OCI-LY7 (cell line): ENCODE measurements around the gene SRPK2. TPM values are rescaled to one million over a fixed set of nuclear protein-coding genes. Genes with fewer than 3 reads are reported as not detected.
"Not testable (repeated sequence)": the region's sequence is repeated elsewhere in the genome, so short reads cannot be mapped to it uniquely, and the experiment has no call there.

Experiments
- BruUV-seq: library from RNA; stranded (reverse); fragments of 400-500 nt; replicated peaks from 2 replicates; lab custom pipeline; 2021; lab: Mats Ljungman, UMichigan
- CTCF ChIA-PET: fragments of 300-600 bp; sonication (Branson Sonifier 250); formaldehyde crosslinking; loops from one replicate; lab custom pipeline; 2022; ENCODE audit warnings: antibody characterized with exemption; ENCODE audit not compliant: unreplicated experiment; lab: Charles Lee
- POLR2A ChIA-PET: fragments of 300-600 bp; sonication (Branson Sonifier 250); formaldehyde crosslinking; loops from one replicate; lab custom pipeline; 2022; ENCODE audit warnings: antibody characterized with exemption; lab: Charles Lee
- DNase-seq: peaks from one replicate; pipeline ENCODE4 v3.0.0-alpha.2; 2015; ENCODE audit warnings: low spot score
- H2AFZ ChIP-seq: fragments of 200-600 bp; sonication (generic), shearing (Covaris generic); 2 replicates; pipeline ENCODE4 v1.6.1; 2014; ENCODE audit warnings: mild to moderate bottlenecking, antibody characterized with exemption, low read length, moderate library complexity
- H3K27ac ChIP-seq: fragments of 200-600 bp; sonication (generic); 2 replicates; pipeline ENCODE4 v1.5.1; 2014; ENCODE audit warnings: mixed run types, low read depth, mild to moderate bottlenecking, moderate library complexity, low read length, inconsistent platforms; ENCODE audit not compliant: poor library complexity, severe bottlenecking
- H3K36me3 ChIP-seq: fragments of 200-600 bp; sonication (generic); 2 replicates; pipeline ENCODE4 v1.6.1; 2014; ENCODE audit warnings: mild to moderate bottlenecking, antibody characterized with exemption, low read length, moderate library complexity, mixed read lengths; ENCODE audit not compliant: insufficient read depth
- H3K4me1 ChIP-seq: fragments of 200-600 bp; sonication (generic); 2 replicates; pipeline ENCODE4 v1.5.1; 2014; ENCODE audit warnings: mild to moderate bottlenecking, low read length; ENCODE audit not compliant: insufficient read depth, poor library complexity, severe bottlenecking
- H3K4me2 ChIP-seq: fragments of 200-600 bp; sonication (generic); 2 replicates; pipeline ENCODE4 v1.6.1; 2014; ENCODE audit warnings: mild to moderate bottlenecking, low read length
- H3K4me3 ChIP-seq: fragments of 200-600 bp; sonication (generic); 2 replicates; pipeline ENCODE4 v1.5.1; 2014; ENCODE audit warnings: mild to moderate bottlenecking, low read depth, low read length; ENCODE audit not compliant: poor library complexity, severe bottlenecking
- H3K79me2 ChIP-seq: fragments of 200-600 bp; sonication (generic); 2 replicates; pipeline ENCODE4 v1.6.1; 2016; ENCODE audit warnings: low read depth, mild to moderate bottlenecking, low read length, moderate library complexity, mixed read lengths; ENCODE audit not compliant: insufficient read depth
- H3K9me2 ChIP-seq: fragments of 200-600 bp; sonication (generic); 2 replicates; pipeline ENCODE4 v1.6.1; 2016; ENCODE audit warnings: mild to moderate bottlenecking, low read length, mixed read lengths; ENCODE audit not compliant: insufficient read depth
- H3K9me3 ChIP-seq: fragments of 200-600 bp; sonication (generic); 2 replicates; pipeline ENCODE4 v1.6.1; 2014; ENCODE audit warnings: mild to moderate bottlenecking, mixed run types, low read length, mixed read lengths
- H4K20me1 ChIP-seq: fragments of 200-600 bp; sonication (generic); 2 replicates; pipeline ENCODE4 v1.6.1; 2014; ENCODE audit warnings: mild to moderate bottlenecking, antibody characterized with exemption, low read length, moderate library complexity, mixed read lengths; ENCODE audit not compliant: insufficient read depth
- EZH2phosphoT487 ChIP-seq: fragments of 200-600 bp; sonication (generic); IDR thresholded peaks from 2 replicates; pipeline ENCODE4 v1.6.1; 2018; ENCODE audit warnings: low read depth, borderline replicate concordance, mild to moderate bottlenecking, mixed run types, antibody characterized with exemption, low read length, moderate library complexity, mixed read lengths
- intact Hi-C: fragments of 100-400 bp; cut with micrococcal nuclease; formaldehyde crosslinking; loops from one replicate; pipeline ENCODE4 v1.10.0; 2022; ENCODE audit not compliant: unreplicated experiment
- total RNA-seq, 2 experiments: library from RNA; depleted of rRNA in 1 of 2; stranded (reverse); fragments of >200 nt in 1 of 2; shearing (Covaris generic) in 1 of 2; gene quantifications; 2 replicates each; pipeline ENCODE4 v1.2.3, GENCODE V29; 2014 to 2022
- TF ChIP-seq, protein P1 (sequence below): fragments of 200-600 bp; sonication (generic); conservative IDR thresholded peaks from 2 replicates; pipeline ENCODE4 v1.5.1; 2014; ENCODE audit warnings: mild to moderate bottlenecking, antibody characterized with exemption, low read length, moderate library complexity, mixed read lengths

Gene SRPK2
- total RNA-seq, 2 experiments from 2014 or later, result 22.1 to 26.8 TPM

GRCh38 chr7:105296491-105296890, 92.2 kb downstream of the SRPK2 start:
- Histone ChIP-seq H3K9me3 (no peaks in the 10 kb centered on the region), H3K36me3 (no peaks in the 10 kb centered on the region), H3K27ac (no peak overlapping the region), H3K79me2 (no peaks in the 10 kb centered on the region), H3K4me2 (no peak overlapping the region), H2AFZ (no peak overlapping the region), H3K4me3 (no peak overlapping the region), H3K4me1 (no peaks in the 10 kb centered on the region), H4K20me1 (no peaks in the 10 kb centered on the region), H3K9me2 (no peaks in the 10 kb centered on the region)
- DNase-seq, result no peak
- BruUV-seq, result no TSS peak
- POLR2A ChIA-PET, result interaction anchor here (0.6 kb wide), 1 partner anchor 228 kb away, joined by 3 read pairs; no protein-coding TSS in a partner anchor
- TF ChIP-seq, protein P1, sequence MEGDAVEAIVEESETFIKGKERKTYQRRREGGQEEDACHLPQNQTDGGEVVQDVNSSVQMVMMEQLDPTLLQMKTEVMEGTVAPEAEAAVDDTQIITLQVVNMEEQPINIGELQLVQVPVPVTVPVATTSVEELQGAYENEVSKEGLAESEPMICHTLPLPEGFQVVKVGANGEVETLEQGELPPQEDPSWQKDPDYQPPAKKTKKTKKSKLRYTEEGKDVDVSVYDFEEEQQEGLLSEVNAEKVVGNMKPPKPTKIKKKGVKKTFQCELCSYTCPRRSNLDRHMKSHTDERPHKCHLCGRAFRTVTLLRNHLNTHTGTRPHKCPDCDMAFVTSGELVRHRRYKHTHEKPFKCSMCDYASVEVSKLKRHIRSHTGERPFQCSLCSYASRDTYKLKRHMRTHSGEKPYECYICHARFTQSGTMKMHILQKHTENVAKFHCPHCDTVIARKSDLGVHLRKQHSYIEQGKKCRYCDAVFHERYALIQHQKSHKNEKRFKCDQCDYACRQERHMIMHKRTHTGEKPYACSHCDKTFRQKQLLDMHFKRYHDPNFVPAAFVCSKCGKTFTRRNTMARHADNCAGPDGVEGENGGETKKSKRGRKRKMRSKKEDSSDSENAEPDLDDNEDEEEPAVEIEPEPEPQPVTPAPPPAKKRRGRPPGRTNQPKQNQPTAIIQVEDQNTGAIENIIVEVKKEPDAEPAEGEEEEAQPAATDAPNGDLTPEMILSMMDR, result no peak
- no peak for TF ChIP-seq EZH2phosphoT487
- CTCF ChIA-PET, result no interaction called here
- intact Hi-C loops, result no loop called here

DNA sequence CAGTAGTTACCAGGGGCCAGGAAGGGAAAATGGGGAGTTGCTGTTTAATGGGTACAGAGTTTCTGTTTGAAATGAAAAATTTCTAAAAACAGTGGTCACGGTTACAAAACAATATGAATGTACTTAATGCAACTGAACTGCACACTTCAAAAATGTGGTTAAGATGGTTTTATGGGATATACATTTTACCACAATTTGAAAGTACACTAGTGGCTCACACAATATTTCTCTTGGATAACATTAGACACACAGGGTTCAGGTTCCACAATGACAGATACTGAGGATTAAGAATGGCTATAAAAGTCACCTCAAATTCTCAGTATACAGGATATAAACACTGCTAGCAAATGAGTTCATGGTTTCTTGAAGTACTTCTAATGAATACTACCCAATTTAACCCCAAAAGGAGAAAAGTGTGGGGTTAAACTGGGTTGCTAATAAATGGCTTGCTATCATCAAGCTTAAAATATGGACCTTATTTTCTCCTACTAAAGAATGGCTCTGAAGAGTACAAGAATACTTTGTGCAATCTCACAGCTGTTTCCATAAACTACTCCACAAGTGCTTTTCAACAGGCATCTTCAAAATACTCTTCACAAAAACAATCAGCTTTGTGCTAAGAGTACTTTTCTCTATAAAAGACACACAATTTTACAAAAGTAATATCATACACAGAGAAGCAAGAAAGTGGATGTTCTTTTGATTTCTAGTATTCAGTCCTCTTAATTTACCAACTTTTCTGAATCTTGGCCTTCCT, 92.9 kb downstream of the SRPK2 start:
- no peaks in the 10 kb centered on the region for H3K36me3 ChIP-seq
- intact Hi-C loops, result no loop called here
- no peak for TF ChIP-seq EZH2phosphoT487
- TF ChIP-seq, protein P1, result no peak
- H3K79me2 ChIP-seq, result no peaks in the 10 kb centered on the region
- ChIA-PET CTCF (no interaction called here), POLR2A (interaction anchor here (0.6 kb wide), 1 partner anchor 229 kb away, joined by 3 read pairs; no protein-coding TSS in a partner anchor)
- H4K20me1 ChIP-seq, result no peaks in the 10 kb centered on the region
- no peaks in the 10 kb centered on the region for H3K9me2 ChIP-seq
- no peak overlapping the region for H3K4me2 ChIP-seq
- no TSS peak for BruUV-seq
- no peak overlapping the region for H2AFZ ChIP-seq
- no peak overlapping the region for H3K27ac ChIP-seq
- DNase-seq, result no peak
- no peak overlapping the region for H3K4me3 ChIP-seq
- H3K4me1 ChIP-seq, result no peaks in the 10 kb centered on the region
- no peaks in the 10 kb centered on the region for H3K9me3 ChIP-seq

DNA sequence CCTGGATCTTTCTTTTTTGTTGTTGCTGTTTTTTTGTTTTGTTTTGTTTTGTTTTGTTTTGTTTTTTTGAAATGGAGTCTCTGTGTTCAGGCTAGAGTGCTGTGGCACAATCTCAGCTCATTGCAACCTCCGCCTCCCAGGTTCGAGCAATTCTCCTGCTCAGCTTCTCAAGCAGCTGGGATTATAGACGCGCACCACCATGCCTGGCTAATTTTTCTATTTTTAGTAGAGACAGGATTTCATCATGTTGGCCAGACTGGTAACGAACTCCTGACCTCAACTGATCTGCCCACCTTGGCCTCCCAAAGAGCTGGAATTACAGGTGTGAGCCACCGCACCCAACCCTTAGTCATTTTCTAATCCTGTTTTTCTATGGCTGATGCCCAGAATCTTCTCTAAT, 94.2 kb downstream of the SRPK2 start:
- POLR2A ChIA-PET, intact Hi-C loops, CTCF ChIA-PET, H3K4me2 ChIP-seq, H3K9me2 ChIP-seq, H3K4me1 ChIP-seq, H3K79me2 ChIP-seq, H3K9me3 ChIP-seq, H3K36me3 ChIP-seq, H3K27ac ChIP-seq, H4K20me1 ChIP-seq, BruUV-seq, DNase-seq, H3K4me3 ChIP-seq, H2AFZ ChIP-seq: not testable (repeated sequence)
